Measurements from ENCODE around the gene IDUA.
"Not testable (repeated sequence)": the region's sequence is repeated elsewhere in the genome, so short reads cannot be mapped to it uniquely, and the experiment has no call there.

IDUA gene

GRCh38 chr4:988726-989721, 2.2 kb downstream of the IDUA start:
- no peak for DNase-seq

GRCh38 chr4:989722-990471, 3.1 kb downstream of the IDUA start:
- no peak for DNase-seq

GRCh38 chr4:990746-991367, 4.0 kb downstream of the IDUA start:
- no peak for DNase-seq

- DNase-seq = no peak
Measured at GRCh38 chr4:991451-992296, 4.8 kb downstream of the IDUA start.

- DNase-seq = no peak
Measured at GRCh38 chr4:992297-993110, 5.7 kb downstream of the IDUA start.

- no peak for DNase-seq
Measured at GRCh38 chr4:993111-994029, 6.5 kb downstream of the IDUA start, which contains the start of gene SLC26A1. Gene SLC26A1, minus strand, starts transcription at chr4:993404. Its CDS starts 1,701 bp downstream, at chr4:991703.

- DNase-seq = no peak
Measured at GRCh38 chr4:995311-996026, 8.6 kb downstream of the IDUA start.

- no peak for DNase-seq
Measured at GRCh38 chr4:996030-996996, 9.5 kb downstream of the IDUA start.

GRCh38 chr4:996997-997374, 10.1 kb downstream of the IDUA start:
- DNase-seq = no peak

GRCh38 chr4:997375-998071, 10.7 kb downstream of the IDUA start:
- peak; percentile 2 for DNase-seq

GRCh38 chr4:998096-998691, 11.3 kb downstream of the IDUA start:
- no peak for DNase-seq

GRCh38 chr4:999240-999863, 12.5 kb downstream of the IDUA start:
- DNase-seq = not testable (repeated sequence)

GRCh38 chr4:999882-1000425, 13.1 kb downstream of the IDUA start:
- DNase-seq = no peak

GRCh38 chr4:1000686-1001260, 13.9 kb downstream of the IDUA start:
- DNase-seq = no peak

GRCh38 chr4:1001561-1002130, 14.8 kb downstream of the IDUA start:
- DNase-seq = no peak

- DNase-seq = no peak
Measured at GRCh38 chr4:1002131-1002630, 15.3 kb downstream of the IDUA start.

All from stimulated activated CD4-positive, alpha-beta T cell treated with anti-CD3 and anti-CD28 coated beads, Interleukin-4, amount 100 ng/mL, for 1 hour (primary cell).